ENCODE data around the gene CDK1.

- no peak for TF ChIP-seq POLR2AphosphoS5 (IDR thresholded peaks at IDR 0.05; ENCODE audit: low read depth)
- TF ChIP-seq, protein P1, sequence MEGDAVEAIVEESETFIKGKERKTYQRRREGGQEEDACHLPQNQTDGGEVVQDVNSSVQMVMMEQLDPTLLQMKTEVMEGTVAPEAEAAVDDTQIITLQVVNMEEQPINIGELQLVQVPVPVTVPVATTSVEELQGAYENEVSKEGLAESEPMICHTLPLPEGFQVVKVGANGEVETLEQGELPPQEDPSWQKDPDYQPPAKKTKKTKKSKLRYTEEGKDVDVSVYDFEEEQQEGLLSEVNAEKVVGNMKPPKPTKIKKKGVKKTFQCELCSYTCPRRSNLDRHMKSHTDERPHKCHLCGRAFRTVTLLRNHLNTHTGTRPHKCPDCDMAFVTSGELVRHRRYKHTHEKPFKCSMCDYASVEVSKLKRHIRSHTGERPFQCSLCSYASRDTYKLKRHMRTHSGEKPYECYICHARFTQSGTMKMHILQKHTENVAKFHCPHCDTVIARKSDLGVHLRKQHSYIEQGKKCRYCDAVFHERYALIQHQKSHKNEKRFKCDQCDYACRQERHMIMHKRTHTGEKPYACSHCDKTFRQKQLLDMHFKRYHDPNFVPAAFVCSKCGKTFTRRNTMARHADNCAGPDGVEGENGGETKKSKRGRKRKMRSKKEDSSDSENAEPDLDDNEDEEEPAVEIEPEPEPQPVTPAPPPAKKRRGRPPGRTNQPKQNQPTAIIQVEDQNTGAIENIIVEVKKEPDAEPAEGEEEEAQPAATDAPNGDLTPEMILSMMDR (IDR thresholded peaks at IDR 0.05; ENCODE audit: insufficient read depth, low read length), result no peak
Measured at GRCh38 chr10:60842694-60843093, 64.4 kb downstream of the CDK1 start.

All from HL-60 (cell line).